GM12865 (cell line): ENCODE results near the gene FER.

Experiments used
- DNase-seq: peaks from one replicate; pipeline ENCODE4 v3.0.0; 2010; ENCODE audit warnings: low read depth
- H3K4me3 ChIP-seq: 2 replicates; pipeline ENCODE4 v1.5.1; 2011; ENCODE audit warnings: mild to moderate bottlenecking, low read depth, low read length, control low read depth
- TF ChIP-seq, protein P1 (sequence below): IDR thresholded peaks from 2 replicates; pipeline ENCODE4 v1.5.1; 2011; ENCODE audit warnings: low read length, control low read depth, low read depth, inconsistent platforms; ENCODE audit not compliant: insufficient read depth; ENCODE audit errors: missing control alignments

The FER gene

DNA sequence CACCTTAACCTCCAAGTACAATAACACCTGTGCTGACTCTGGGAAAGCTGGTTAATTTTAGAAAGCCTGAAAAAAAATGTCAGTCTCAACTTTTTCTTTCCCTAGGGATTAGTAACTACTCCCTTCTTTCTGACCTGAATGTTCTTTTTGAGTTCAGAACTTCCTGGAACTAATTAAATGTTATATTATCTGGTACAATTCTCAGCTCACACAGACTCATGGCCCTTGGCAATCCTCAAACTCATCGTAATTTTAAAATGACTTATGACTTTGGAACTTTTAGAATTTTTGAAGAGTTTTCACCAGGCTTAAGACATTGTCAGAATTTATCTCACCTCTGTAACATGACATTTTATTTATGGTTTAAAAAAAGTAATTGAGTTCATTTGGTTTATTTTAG is 315.0 kb downstream of the FER start:
- H3K4me3 ChIP-seq = no peak overlapping the region
- DNase-seq = no peak
- TF ChIP-seq, protein P1, sequence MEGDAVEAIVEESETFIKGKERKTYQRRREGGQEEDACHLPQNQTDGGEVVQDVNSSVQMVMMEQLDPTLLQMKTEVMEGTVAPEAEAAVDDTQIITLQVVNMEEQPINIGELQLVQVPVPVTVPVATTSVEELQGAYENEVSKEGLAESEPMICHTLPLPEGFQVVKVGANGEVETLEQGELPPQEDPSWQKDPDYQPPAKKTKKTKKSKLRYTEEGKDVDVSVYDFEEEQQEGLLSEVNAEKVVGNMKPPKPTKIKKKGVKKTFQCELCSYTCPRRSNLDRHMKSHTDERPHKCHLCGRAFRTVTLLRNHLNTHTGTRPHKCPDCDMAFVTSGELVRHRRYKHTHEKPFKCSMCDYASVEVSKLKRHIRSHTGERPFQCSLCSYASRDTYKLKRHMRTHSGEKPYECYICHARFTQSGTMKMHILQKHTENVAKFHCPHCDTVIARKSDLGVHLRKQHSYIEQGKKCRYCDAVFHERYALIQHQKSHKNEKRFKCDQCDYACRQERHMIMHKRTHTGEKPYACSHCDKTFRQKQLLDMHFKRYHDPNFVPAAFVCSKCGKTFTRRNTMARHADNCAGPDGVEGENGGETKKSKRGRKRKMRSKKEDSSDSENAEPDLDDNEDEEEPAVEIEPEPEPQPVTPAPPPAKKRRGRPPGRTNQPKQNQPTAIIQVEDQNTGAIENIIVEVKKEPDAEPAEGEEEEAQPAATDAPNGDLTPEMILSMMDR = no peak

DNA sequence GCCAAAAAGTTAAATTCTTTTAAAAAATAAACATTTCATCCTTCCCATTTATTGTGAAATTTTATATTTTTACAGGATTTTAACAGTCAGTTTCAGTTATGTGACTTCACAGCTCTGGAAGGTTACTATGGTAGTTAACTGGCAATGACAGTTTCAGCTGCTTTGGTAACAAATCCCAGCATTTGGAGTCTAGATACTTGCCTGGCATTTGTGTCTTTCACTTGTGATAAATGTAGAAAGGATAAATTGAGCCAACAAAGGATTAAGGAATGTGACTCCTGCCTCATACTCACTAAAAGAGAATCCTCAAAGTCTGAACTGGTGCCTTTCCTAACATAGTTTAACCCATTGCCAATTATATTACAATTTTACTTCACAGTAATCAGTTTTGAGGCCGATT is 315.5 kb downstream of the FER start:
- no peak for DNase-seq
- TF ChIP-seq, protein P1 = no peak
- H3K4me3 ChIP-seq = no peak overlapping the region

DNA sequence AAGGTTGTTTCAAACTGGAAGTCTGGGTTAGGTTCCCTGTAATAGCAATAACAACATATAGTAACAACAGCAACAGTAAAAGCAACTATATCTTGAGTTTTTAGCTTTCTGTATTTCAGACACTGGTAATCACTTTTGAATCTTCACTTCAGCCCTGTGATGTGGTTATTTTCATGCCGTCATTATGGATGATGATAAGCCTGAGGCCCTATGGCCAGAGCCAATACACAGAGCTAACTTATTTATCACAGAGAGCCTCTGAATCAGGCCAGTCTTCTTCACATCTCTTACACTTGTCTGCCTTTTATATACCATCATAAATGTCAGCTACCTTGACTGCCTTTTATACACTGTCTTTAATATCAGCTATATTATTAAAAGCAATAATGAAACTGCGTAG is 329.0 kb downstream of the FER start:
- no peak overlapping the region for H3K4me3 ChIP-seq
- DNase-seq = no peak
- TF ChIP-seq, protein P1 = no peak

DNA sequence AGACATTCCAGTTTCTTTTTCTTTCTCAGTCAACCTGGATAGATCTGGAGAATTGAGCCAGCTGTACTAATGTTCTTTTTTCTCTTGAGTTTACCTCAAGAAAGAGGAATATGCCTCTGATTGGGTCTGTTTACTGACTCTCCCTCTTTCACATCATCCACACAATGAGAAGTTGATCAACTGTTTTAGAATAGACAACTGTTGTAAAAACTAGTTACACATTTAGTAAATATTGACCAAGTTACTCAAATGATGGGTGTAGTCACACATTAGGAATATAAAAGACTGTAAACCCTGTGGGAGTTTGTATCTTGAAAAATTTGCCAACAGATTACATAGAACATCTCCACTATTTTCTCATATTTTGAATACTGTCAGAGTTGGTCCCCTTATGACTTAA is 330.8 kb downstream of the FER start:
- DNase-seq = no peak
- TF ChIP-seq, protein P1 = no peak
- H3K4me3 ChIP-seq = no peak overlapping the region

DNA sequence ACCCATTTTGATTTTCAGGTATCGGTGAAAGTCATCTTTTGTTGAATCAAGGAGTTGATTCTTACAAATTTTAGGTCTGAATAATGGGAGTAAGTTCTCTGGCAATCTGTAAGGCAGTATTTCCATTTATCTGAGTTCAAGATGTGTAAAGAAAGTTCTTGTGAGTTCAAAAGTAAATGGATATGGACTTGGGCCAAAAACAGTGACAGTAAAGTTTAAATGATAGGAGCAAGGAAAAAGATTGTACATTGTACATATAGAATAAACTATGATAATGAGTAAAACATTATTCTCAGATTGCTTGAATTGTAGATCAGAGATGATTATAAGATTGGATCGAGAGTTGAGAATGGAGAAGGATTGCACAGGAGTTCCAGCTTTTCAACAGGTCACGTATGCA is 332.8 kb downstream of the FER start:
- DNase-seq = no peak
- H3K4me3 ChIP-seq = no peak overlapping the region
- TF ChIP-seq, protein P1 = no peak

DNA sequence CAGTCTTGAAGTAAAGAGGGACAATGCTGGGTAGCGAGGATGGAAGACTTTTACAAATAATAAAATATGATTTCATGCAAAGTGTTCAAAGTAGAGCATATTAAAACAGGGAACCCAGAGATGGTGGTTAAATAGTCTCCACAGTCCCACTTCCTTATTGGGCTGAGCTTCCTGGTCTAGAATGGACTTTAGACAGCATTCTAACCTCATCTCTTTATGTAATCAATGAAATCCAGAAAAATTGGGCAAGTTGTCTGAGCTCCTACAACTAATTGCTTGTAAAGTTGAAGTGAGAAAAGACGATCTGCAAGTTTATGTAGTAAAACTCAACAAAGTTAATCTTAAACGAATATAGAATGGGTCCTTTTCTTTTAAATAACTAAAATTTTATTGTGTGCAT is 333.2 kb downstream of the FER start:
- H3K4me3 ChIP-seq = no peak overlapping the region
- TF ChIP-seq, protein P1 = no peak
- no peak for DNase-seq

DNA sequence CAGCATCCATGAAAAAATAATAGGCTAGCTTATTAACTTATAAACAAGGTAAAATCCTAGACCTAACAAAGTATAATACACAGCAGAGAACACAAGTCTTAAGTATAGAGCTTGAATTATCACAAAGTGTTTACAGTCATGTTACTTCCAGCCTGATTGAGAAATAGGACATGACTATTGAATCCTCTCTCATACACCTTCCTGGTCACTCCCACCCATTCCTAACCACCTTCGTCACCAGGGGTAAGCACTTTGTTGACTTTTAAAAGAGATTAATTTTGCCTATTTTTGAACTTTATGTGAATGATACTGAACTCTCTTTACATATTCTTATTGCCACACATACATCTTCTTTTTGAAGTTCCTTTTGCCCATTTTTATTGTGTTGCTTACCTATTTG is 336.2 kb downstream of the FER start:
- TF ChIP-seq, protein P1 = no peak
- no peak for DNase-seq
- no peak overlapping the region for H3K4me3 ChIP-seq
